Mesenchymal stem cell (in vitro differentiated cells and primary cell): ENCODE results near the gene RAP1GAP2.

Experiments used
- DNase-seq: peaks from one replicate; pipeline ENCODE4 v3.0.0-alpha.2; 2013
- H2AFZ ChIP-seq: one replicate; pipeline ENCODE4 v1.6.1; 2013; ENCODE audit warnings: low read depth, mild to moderate bottlenecking, control low read depth, inconsistent platforms, low read length, moderate library complexity
- H2AK5ac ChIP-seq: 2 replicates; pipeline ENCODE4 v1.6.1; 2013; ENCODE audit warnings: low read length, moderate library complexity, mild to moderate bottlenecking, inconsistent platforms; ENCODE audit not compliant: severe bottlenecking
- H2BK120ac ChIP-seq: one replicate; pipeline ENCODE4 v1.6.1; 2013; ENCODE audit warnings: low read depth, mild to moderate bottlenecking, inconsistent platforms, low read length, moderate library complexity
- H2BK12ac ChIP-seq, 2 experiments: one replicate each; pipeline ENCODE4 v1.6.1; 2013; ENCODE audit warnings: inconsistent platforms in 2 of 2, low read length in 2 of 2, mild to moderate bottlenecking in 2 of 2, moderate library complexity in 2 of 2, control low read depth in 1 of 2
- H2BK15ac ChIP-seq: one replicate; pipeline ENCODE4 v1.6.1; 2013; ENCODE audit warnings: mild to moderate bottlenecking, low read depth, inconsistent platforms; ENCODE audit not compliant: poor library complexity, severe bottlenecking
- H2BK5ac ChIP-seq: 2 replicates; pipeline ENCODE4 v1.6.1; 2013; ENCODE audit warnings: low read depth, mild to moderate bottlenecking, low read length, control low read depth, inconsistent platforms; ENCODE audit not compliant: poor library complexity, severe bottlenecking
- H3K14ac ChIP-seq, 2 experiments: one replicate each; pipeline ENCODE4 v1.6.1; 2013; ENCODE audit warnings: inconsistent platforms in 2 of 2, low read length in 2 of 2, control low read depth in 1 of 2, mild to moderate bottlenecking in 1 of 2, moderate library complexity in 1 of 2
- H3K18ac ChIP-seq, 2 experiments: one replicate each; pipeline ENCODE4 v1.6.1; 2013; ENCODE audit warnings: inconsistent platforms in 2 of 2, low read length in 2 of 2, control low read depth in 1 of 2, low read depth in 1 of 2, mild to moderate bottlenecking in 1 of 2
- H3K23ac ChIP-seq, 2 experiments: one replicate each; pipeline ENCODE4 v1.6.1; 2013; ENCODE audit warnings: inconsistent platforms in 2 of 2, low read length in 2 of 2, mild to moderate bottlenecking in 2 of 2, moderate library complexity in 2 of 2, control low read depth in 1 of 2
- H3K27ac ChIP-seq: 2 replicates; pipeline ENCODE4 v1.5.1; 2013; ENCODE audit warnings: mild to moderate bottlenecking, moderate library complexity, low read length, control low read depth, inconsistent platforms; ENCODE audit not compliant: poor library complexity, severe bottlenecking
- H3K27me3 ChIP-seq, 2 experiments: 2 replicates each; pipeline versions ENCODE4 v1.6.1 to v1.7.0; 2013; ENCODE audit warnings: low read length in 2 of 2, mild to moderate bottlenecking in 2 of 2, moderate library complexity in 2 of 2, control low read depth in 1 of 2, inconsistent platforms in 1 of 2; ENCODE audit not compliant: control insufficient read depth in 1 of 2, insufficient read depth in 1 of 2
- H3K36me3 ChIP-seq, 2 experiments: 2 replicates each; pipeline versions ENCODE4 v1.6.1 to v1.7.0; 2013; ENCODE audit warnings: low read length in 2 of 2, control low read depth in 1 of 2, inconsistent platforms in 1 of 2, low read depth in 1 of 2, mild to moderate bottlenecking in 1 of 2; ENCODE audit not compliant: insufficient read depth in 2 of 2, control insufficient read depth in 1 of 2
- H3K4ac ChIP-seq, 2 experiments: one replicate each; pipeline ENCODE4 v1.6.1; 2013; ENCODE audit warnings: inconsistent platforms in 2 of 2, low read length in 2 of 2, mild to moderate bottlenecking in 2 of 2, moderate library complexity in 2 of 2, control low read depth in 1 of 2, low read depth in 1 of 2
- H3K4me1 ChIP-seq: 2 replicates; pipeline ENCODE4 v1.6.1; 2013; ENCODE audit warnings: low read depth, low read length, control low read depth; ENCODE audit not compliant: control insufficient read depth, insufficient read depth
- H3K4me2 ChIP-seq: 2 replicates; pipeline ENCODE4 v1.6.1; 2013; ENCODE audit warnings: low read length, mild to moderate bottlenecking, inconsistent platforms; ENCODE audit not compliant: poor library complexity, severe bottlenecking
- H3K4me3 ChIP-seq, 2 experiments: 2 replicates each; pipeline versions ENCODE4 v1.5.1 to v1.7.0; 2013; ENCODE audit warnings: low read length in 2 of 2, mild to moderate bottlenecking in 2 of 2, control low read depth in 1 of 2, low read depth in 1 of 2; ENCODE audit not compliant: insufficient read depth in 1 of 2
- H3K79me1 ChIP-seq: replicated peaks from 2 replicates; pipeline ENCODE4 v1.6.1; 2013; ENCODE audit warnings: mild to moderate bottlenecking, control low read depth, low read length, inconsistent platforms; ENCODE audit not compliant: poor library complexity, severe bottlenecking
- H3K9ac ChIP-seq: 2 replicates; pipeline ENCODE4 v1.7.0; 2013; ENCODE audit warnings: mild to moderate bottlenecking, low read length, moderate library complexity
- H3K9me3 ChIP-seq: 2 replicates; pipeline ENCODE4 v1.7.0; 2013; ENCODE audit warnings: mild to moderate bottlenecking, low read length; ENCODE audit not compliant: control insufficient read depth
- H4K8ac ChIP-seq: one replicate; pipeline ENCODE4 v1.6.1; 2013; ENCODE audit warnings: inconsistent platforms, mild to moderate bottlenecking, low read length, moderate library complexity
- H4K91ac ChIP-seq: one replicate; pipeline ENCODE4 v1.6.1; 2013; ENCODE audit warnings: mild to moderate bottlenecking, low read length, inconsistent platforms
- WGBS: methylation state at CpG from one replicate; pipeline ENCODE4 v1.1.7; 2013; ENCODE audit warnings: mixed read lengths; 5-methylcytosine and 5-hydroxymethylcytosine counted together

Gene RAP1GAP2

DNA sequence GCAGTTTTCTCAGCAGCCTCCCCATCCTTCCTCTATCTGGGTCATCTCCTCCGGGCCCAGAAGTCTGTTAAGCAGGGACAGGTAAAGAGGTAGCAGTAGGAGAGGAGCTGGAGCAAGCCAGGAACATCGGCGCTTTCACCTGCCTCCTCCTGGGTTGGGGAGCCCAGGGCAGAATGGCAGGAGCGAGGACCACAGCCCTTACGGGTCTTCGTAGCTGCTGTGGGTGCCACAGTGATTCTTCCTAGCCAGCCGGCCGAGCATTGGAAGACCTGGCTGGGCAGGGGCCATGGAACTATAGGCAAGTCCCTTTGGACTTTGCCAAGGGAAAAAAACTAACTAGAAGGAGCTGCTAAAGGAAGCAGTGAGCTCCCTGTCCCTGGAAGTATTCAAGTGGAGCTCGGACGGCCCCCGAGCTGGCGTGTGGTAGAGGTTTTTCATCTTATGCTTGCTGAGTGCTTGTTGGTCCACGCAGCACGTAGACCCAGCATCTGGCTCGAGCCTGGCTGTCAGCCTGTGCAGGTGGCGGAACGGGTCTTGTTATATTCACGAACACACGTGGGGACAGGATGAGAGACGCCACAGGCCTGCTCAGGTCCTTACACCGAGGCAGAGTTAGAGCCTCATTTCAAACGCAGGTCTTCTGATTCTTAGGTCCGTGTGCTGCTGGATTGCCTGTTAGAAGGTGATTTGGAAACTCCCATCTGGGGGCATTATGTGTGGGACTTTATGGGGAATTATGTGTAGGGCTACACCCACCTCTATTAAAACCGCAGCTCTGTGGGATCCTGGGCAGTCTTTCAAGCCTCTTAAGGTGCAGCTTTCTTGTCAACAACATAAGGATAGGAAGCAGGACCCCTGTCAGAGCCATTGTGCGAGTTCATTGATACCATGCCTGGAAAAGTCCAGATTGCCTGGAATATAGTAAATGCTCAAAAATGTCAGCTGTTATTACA, 212.4 kb downstream of the RAP1GAP2 start:
- H3K4me2 ChIP-seq, result no peak overlapping the region
- no peaks in the 10 kb centered on the region for H3K9me3 ChIP-seq
- no peak overlapping the region for H2BK120ac ChIP-seq
- no peak overlapping the region for H3K4ac ChIP-seq
- 88% methylated on average over 24 of the region's 25 CpGs for WGBS
- no peak overlapping the region for H3K23ac ChIP-seq
- peaks cover 15% of the 10 kb centered on the region for H3K4me1 ChIP-seq
- H2AFZ ChIP-seq, result no peak overlapping the region
- H3K27me3 ChIP-seq, result peaks cover 0 to 4% of the 10 kb centered on the region in 2 experiments
- H2BK5ac ChIP-seq, result no peak overlapping the region
- no peak overlapping the region for H2AK5ac ChIP-seq
- H4K8ac ChIP-seq, result no peak overlapping the region
- no peaks in the 10 kb centered on the region for H3K79me1 ChIP-seq
- no peak for DNase-seq
- peaks cover 0 to 36% of the 10 kb centered on the region in 2 experiments for H3K36me3 ChIP-seq
- no peak overlapping the region for H3K18ac ChIP-seq
- no peak overlapping the region for H2BK12ac ChIP-seq
- no peak overlapping the region for H4K91ac ChIP-seq
- no peak overlapping the region for H2BK15ac ChIP-seq
- no peak overlapping the region for H3K27ac ChIP-seq
- no peak overlapping the region for H3K14ac ChIP-seq
- H3K9ac ChIP-seq, result no peak overlapping the region
- H3K4me3 ChIP-seq, result no peak overlapping the region

DNA sequence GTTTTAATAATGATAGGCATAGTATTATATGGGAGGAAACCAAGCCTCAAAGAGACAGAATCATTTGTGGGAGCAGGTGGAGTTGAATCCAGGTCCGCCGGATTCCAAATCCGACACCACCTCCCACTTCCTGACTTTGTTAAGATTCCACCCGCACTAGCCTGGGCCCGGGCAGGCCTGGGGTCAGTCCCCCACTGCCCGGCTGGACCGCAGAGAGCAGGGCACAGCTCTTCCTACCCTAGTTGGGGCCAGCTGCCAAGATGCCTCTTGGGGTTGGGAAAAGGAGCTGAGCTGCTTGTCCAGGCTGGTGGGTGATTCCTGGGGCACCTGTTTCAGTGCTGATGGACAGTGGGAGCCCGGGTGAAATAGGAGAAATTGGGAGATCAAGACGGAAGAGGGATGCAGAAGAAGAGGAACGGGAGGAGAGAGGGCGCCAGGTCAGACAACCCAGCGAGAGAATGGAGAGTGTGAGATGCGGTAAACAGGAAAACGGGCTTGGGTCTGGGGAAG, 213.2 kb downstream of the RAP1GAP2 start:
- no peak overlapping the region for H4K91ac ChIP-seq
- no peak overlapping the region for H2BK5ac ChIP-seq
- no peak overlapping the region for H2BK120ac ChIP-seq
- no peaks in the 10 kb centered on the region for H3K9me3 ChIP-seq
- DNase-seq, result no peak
- H3K23ac ChIP-seq, result no peak overlapping the region
- 78% methylated on average over 7 of the region's 14 CpGs for WGBS
- H3K9ac ChIP-seq, result no peak overlapping the region
- peaks cover 0 to 4% of the 10 kb centered on the region in 2 experiments for H3K27me3 ChIP-seq
- H2BK15ac ChIP-seq, result no peak overlapping the region
- H3K4me2 ChIP-seq, result no peak overlapping the region
- H3K79me1 ChIP-seq, result no peaks in the 10 kb centered on the region
- no peak overlapping the region for H3K4ac ChIP-seq
- no peak overlapping the region for H3K27ac ChIP-seq
- no peak overlapping the region for H3K18ac ChIP-seq
- peaks cover 0 to 36% of the 10 kb centered on the region in 2 experiments for H3K36me3 ChIP-seq
- H3K4me1 ChIP-seq, result peaks cover 8% of the 10 kb centered on the region
- H2AK5ac ChIP-seq, result no peak overlapping the region
- H2AFZ ChIP-seq, result no peak overlapping the region
- no peak overlapping the region for H2BK12ac ChIP-seq
- no peak overlapping the region for H3K4me3 ChIP-seq
- H4K8ac ChIP-seq, result no peak overlapping the region
- no peak overlapping the region for H3K14ac ChIP-seq

DNA sequence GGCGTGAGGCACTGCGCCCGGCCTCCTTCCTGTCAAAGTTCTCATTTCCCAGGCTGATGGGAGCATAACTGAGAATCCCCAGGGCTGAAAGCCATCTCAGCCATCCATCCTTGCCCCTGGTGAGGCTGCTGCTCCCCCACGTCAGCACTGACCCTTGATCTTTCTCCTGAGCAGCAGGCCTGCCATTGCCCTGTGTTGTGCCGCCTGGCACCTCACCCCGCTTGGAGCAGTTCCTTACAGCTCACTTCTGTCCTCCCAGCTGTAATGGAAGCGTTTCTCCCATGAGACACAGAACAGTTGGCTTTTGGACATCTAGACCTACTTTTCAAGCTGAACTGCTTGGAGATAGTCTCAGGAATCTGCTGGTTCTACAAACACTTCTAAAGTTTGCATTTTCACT, 215.7 kb downstream of the RAP1GAP2 start:
- Histone ChIP-seq H3K23ac (no peak overlapping the region), H2BK5ac (no peak overlapping the region), H3K27ac (no peak overlapping the region), H3K79me1 (no peaks in the 10 kb centered on the region), H4K91ac (no peak overlapping the region), H4K8ac (no peak overlapping the region), H3K4me3 (no peak overlapping the region), H3K36me3 (peaks cover 0 to 30% of the 10 kb centered on the region in 2 experiments), H2BK12ac (no peak overlapping the region), H3K4ac (no peak overlapping the region), H2AFZ (no peak overlapping the region), H3K9me3 (no peaks in the 10 kb centered on the region), H3K18ac (no peak overlapping the region), H3K27me3 (peaks cover 0 to 13% of the 10 kb centered on the region in 2 experiments), H3K14ac (no peak overlapping the region), H2BK15ac (no peak overlapping the region), H2BK120ac (no peak overlapping the region), H3K4me2 (no peak overlapping the region), H2AK5ac (no peak overlapping the region), H3K9ac (no peak overlapping the region), H3K4me1 (no peaks in the 10 kb centered on the region)
- DNase-seq, result no peak
- 92% methylated on average over 7 of the region's 7 CpGs for WGBS

DNA sequence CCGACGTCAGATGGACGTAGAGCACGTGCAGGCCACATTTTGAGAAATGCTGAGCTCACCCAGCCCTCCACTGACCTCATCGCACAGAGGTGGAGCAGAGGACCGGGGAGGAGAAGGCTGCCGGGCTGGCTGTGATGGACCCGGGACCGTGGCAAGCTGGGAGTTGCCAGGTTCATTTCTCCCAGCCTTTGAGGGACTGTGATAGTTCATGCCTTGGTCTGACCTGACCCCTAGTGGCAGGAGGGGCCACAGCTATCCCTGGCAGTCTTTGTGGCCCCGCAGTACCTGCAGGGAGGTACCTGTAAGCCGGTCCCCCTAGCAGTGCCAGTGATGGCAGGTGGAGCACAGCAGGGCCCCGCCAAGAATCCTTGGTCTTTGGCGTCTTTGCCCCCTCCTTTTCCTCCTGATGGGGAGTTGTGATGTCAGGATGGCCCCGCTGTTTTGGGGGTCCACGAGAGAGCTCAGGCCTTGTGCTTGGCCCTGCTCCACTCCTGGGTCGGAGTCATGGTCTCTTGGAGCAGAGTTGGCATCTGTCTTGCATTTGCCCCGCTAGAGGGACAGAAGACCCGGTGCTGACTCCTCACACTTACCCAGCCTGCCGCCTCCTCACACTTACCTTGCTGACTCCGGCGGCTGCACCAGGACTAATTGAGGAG, 216.8 kb downstream of the RAP1GAP2 start:
- no peak overlapping the region for H3K27ac ChIP-seq
- H3K4me1 ChIP-seq, result no peaks in the 10 kb centered on the region
- no peak overlapping the region for H2BK12ac ChIP-seq
- peak; percentile 43 for DNase-seq
- H3K14ac ChIP-seq, result no peak overlapping the region
- H3K36me3 ChIP-seq, result peaks cover 0 to 23% of the 10 kb centered on the region in 2 experiments
- H3K18ac ChIP-seq, result no peak overlapping the region
- no peak overlapping the region for H2AFZ ChIP-seq
- no peaks in the 10 kb centered on the region for H3K9me3 ChIP-seq
- no peak overlapping the region for H4K8ac ChIP-seq
- peaks cover 0 to 20% of the 10 kb centered on the region in 2 experiments for H3K27me3 ChIP-seq
- no peak overlapping the region for H2BK5ac ChIP-seq
- H2BK120ac ChIP-seq, result no peak overlapping the region
- no peak overlapping the region for H3K4me2 ChIP-seq
- H3K23ac ChIP-seq, result no peak overlapping the region
- H3K9ac ChIP-seq, result peak overlapping the region; percentile 16
- no peak overlapping the region for H2BK15ac ChIP-seq
- H3K79me1 ChIP-seq, result no peaks in the 10 kb centered on the region
- H4K91ac ChIP-seq, result no peak overlapping the region
- H3K4me3 ChIP-seq, result no peak overlapping the region
- no peak overlapping the region for H2AK5ac ChIP-seq
- no peak overlapping the region for H3K4ac ChIP-seq
- 69% methylated on average over 19 of the region's 21 CpGs for WGBS
